K562 (cell line): ENCODE measurements around the gene PHOX2A. TPM values are rescaled to one million over a fixed set of nuclear protein-coding genes. Genes with fewer than 3 reads are reported as not detected.

Experiments
- ATAC-seq: fragments of 200-7000 bp; cut with Tn5 transposase; 3 replicates; pipeline ENCODE4 v1.9.1; 2020; ENCODE audit warnings: moderate library complexity
- BruUV-seq: library from RNA; stranded (reverse); fragments of 400-500 nt; replicated peaks from 2 replicates; lab custom pipeline; 2021; lab: Mats Ljungman, UMichigan
- CTCF ChIA-PET: fragments of 300-600 bp; formaldehyde crosslinking; extraction: SDS; loops from one replicate; lab custom pipeline; 2021; ENCODE audit warnings: low intra/inter-chr PET ratio; lab: Yijun Ruan, JAX
- POLR2A ChIA-PET: fragments of 300-600, 350-650 bp; sonication (Branson Sonifier 250); formaldehyde crosslinking; extraction: SDS; loops from one replicate; lab custom pipeline; 2021; ENCODE audit warnings: antibody characterized with exemption, inconsistent platforms; lab: Yijun Ruan, JAX
- DNase-seq, 4 experiments: peaks; one replicate each; pipeline versions ENCODE4 v3.0.0 to v3.0.0-alpha.2; 2011 to 2018; ENCODE audit warnings: low spot score in 3 of 4, mixed read lengths in 3 of 4; ENCODE audit errors: extremely low read depth in 1 of 4
- FAIRE-seq: peaks from 2 replicates; lab custom pipeline; 2011; peaks lifted over from hg19 to GRCh38; lab: Jason Lieb, UNC
- H2AFZ ChIP-seq: 2 replicates; pipeline ENCODE4 v1.6.0; 2011; ENCODE audit warnings: low read depth, low read length, control low read depth, inconsistent platforms
- H3K27ac ChIP-seq: fragments of 200-600 bp; 3 replicates; pipeline ENCODE4 v1.8.0; 2011; ENCODE audit warnings: low read depth, mild to moderate bottlenecking, control low read depth, inconsistent platforms, low read length, moderate library complexity, mixed read lengths; ENCODE audit errors: extremely low read depth
- H3K27me3 ChIP-seq, 2 experiments: fragments of 300-600 bp in 1 of 2; 2 replicates in 1 of 2; 3 replicates in 1 of 2; pipeline versions ENCODE4 v1.6.0 to v1.8.0; 2011; ENCODE audit warnings: inconsistent platforms in 2 of 2, low read length in 2 of 2, mild to moderate bottlenecking in 1 of 2, mixed read lengths in 1 of 2, moderate library complexity in 1 of 2; ENCODE audit not compliant: control insufficient read depth in 2 of 2, insufficient read depth in 2 of 2
- H3K36me3 ChIP-seq: fragments of 300-600 bp; 3 replicates; pipeline ENCODE4 v1.8.0; 2011; ENCODE audit warnings: mild to moderate bottlenecking, low read length, inconsistent platforms; ENCODE audit not compliant: control insufficient read depth, insufficient read depth
- H3K4me1 ChIP-seq, 2 experiments: fragments of 200-600 bp in 1 of 2; replicated peaks in 1 of 2; 2 replicates in 1 of 2; 3 replicates in 1 of 2; pipeline versions ENCODE4 v1.5.1 to v1.8.0; 2011; ENCODE audit warnings: inconsistent platforms in 2 of 2, low read length in 2 of 2, mild to moderate bottlenecking in 1 of 2, mixed read lengths in 1 of 2, moderate library complexity in 1 of 2; ENCODE audit not compliant: control insufficient read depth in 2 of 2, insufficient read depth in 2 of 2
- H3K4me2 ChIP-seq: 2 replicates; pipeline ENCODE4 v1.6.1; 2011; ENCODE audit warnings: low read length, control low read depth, inconsistent platforms, mixed read lengths; ENCODE audit not compliant: insufficient read depth
- H3K4me3 ChIP-seq: fragments of 200-600 bp; sonication (generic), shearing (Covaris generic); 2 replicates; pipeline ENCODE4 v1.5.1; 2016; ENCODE audit warnings: control low read depth, inconsistent platforms
- H3K79me2 ChIP-seq: fragments of 200-600 bp; 3 replicates; pipeline ENCODE4 v1.8.0; 2011; ENCODE audit warnings: low read length, inconsistent platforms; ENCODE audit not compliant: control insufficient read depth, insufficient read depth
- H3K9ac ChIP-seq, 2 experiments: 2 replicates each; pipeline versions ENCODE4 v1.6.0 to v1.6.1; 2011; ENCODE audit warnings: low read depth in 2 of 2, low read length in 2 of 2, control low read depth in 1 of 2, inconsistent platforms in 1 of 2, mild to moderate bottlenecking in 1 of 2, mixed read lengths in 1 of 2; ENCODE audit not compliant: insufficient read depth in 1 of 2
- H3K9me1 ChIP-seq: one replicate; pipeline ENCODE4 v1.6.0; 2011; ENCODE audit warnings: inconsistent platforms, mild to moderate bottlenecking, low read length, moderate library complexity; ENCODE audit not compliant: control insufficient read depth, insufficient read depth
- H3K9me3 ChIP-seq: replicated peaks from 2 replicates; pipeline ENCODE4 v1.5.1; 2011; ENCODE audit warnings: low read depth, low read length, inconsistent platforms; ENCODE audit not compliant: control insufficient read depth, insufficient read depth
- H4K20me1 ChIP-seq: replicated peaks from 2 replicates; pipeline ENCODE4 v1.6.1; 2011; ENCODE audit warnings: low read length, inconsistent platforms, mixed read lengths; ENCODE audit not compliant: control insufficient read depth, insufficient read depth
- ARHGAP35 ChIP-seq: fragments of 450-650 bp; IDR thresholded peaks from 2 replicates; pipeline ENCODE4 v1.6.1; 2018; ENCODE audit not compliant: partially characterized antibody
- CAMTA2 ChIP-seq: fragments of 250-450 bp; sonication (Bioruptor Pico); conservative IDR thresholded peaks from 2 replicates; pipeline ENCODE4 v1.5.1; 2022
- ERF ChIP-seq: fragments of 450-650 bp; formaldehyde crosslinking; IDR thresholded peaks from 2 replicates; pipeline ENCODE4 v1.4.0; 2020; ENCODE audit warnings: mild to moderate bottlenecking, mixed read lengths
- ETS2 ChIP-seq: IDR thresholded peaks from 2 replicates; pipeline ENCODE4 v1.6.1; 2016; ENCODE audit warnings: borderline replicate concordance, missing genetic modification characterization, mild to moderate bottlenecking, moderate library complexity, missing compliant biosample characterization; ENCODE audit not compliant: poor library complexity, severe bottlenecking
- HEY1 ChIP-seq: fragments of 250-450 bp; sonication (Bioruptor Pico); IDR thresholded peaks from 2 replicates; pipeline ENCODE4 v1.5.0; 2020; ENCODE audit warnings: mild to moderate bottlenecking, moderate library complexity, borderline replicate concordance
- KLF1 ChIP-seq: fragments of 450-650 bp; IDR thresholded peaks from 2 replicates; pipeline ENCODE4 v1.6.1; 2016; ENCODE audit warnings: missing genetic modification characterization, missing compliant biosample characterization
- SAFB2 ChIP-seq: fragments of 200-400 bp; formaldehyde crosslinking; IDR thresholded peaks from 2 replicates; pipeline ENCODE4 v1.6.1; 2018; ENCODE audit warnings: borderline replicate concordance, low read length, low read depth, moderate library complexity; ENCODE audit not compliant: severe bottlenecking
- SMC3 ChIP-seq: conservative IDR thresholded peaks from 2 replicates; pipeline ENCODE4 v1.6.1; 2011; ENCODE audit warnings: low read depth, low read length, improper control_type of control experiment; ENCODE audit not compliant: insufficient read depth
- TBL1XR1 ChIP-seq, 2 experiments: IDR thresholded peaks; 2 replicates each; pipeline ENCODE4 v1.6.1; 2012; ENCODE audit warnings: improper control_type of control experiment in 2 of 2, low read length in 2 of 2, mild to moderate bottlenecking in 1 of 2
- U2AF1 ChIP-seq: fragments of 200-400 bp; formaldehyde crosslinking; optimal IDR thresholded peaks from 2 replicates; pipeline ENCODE3; 2017; ENCODE audit warnings: mild to moderate bottlenecking, low read depth, low read length, moderate library complexity
- ZNF707 ChIP-seq: fragments of 250-450 bp; sonication (Bioruptor Pico); conservative IDR thresholded peaks from 2 replicates; pipeline ENCODE4 v1.8.0; 2022; ENCODE audit warnings: inconsistent platforms, mild to moderate bottlenecking, moderate library complexity
- ZNF77 ChIP-seq: fragments of 250-450 bp; sonication (Bioruptor Pico); IDR thresholded peaks from 2 replicates; pipeline ENCODE4 v1.5.0; 2020
- WGBS: fragments of 100-300 bp; shearing (Covaris generic); methylation state at CpG from one replicate; pipeline ENCODE4 v1.1.6; 2016; ENCODE audit warnings: low coverage, mixed read lengths; ENCODE audit not compliant: insufficient coverage; ENCODE audit errors: missing lambda C conversion rate; 5-methylcytosine and 5-hydroxymethylcytosine counted together
- in situ Hi-C: fragments of 300-500 bp; cut with MboI; formaldehyde crosslinking; loops from 4 replicates; pipeline ENCODE4 v1.15.0; 2018; ENCODE audit warnings: inconsistent platforms, mixed read lengths
- intact Hi-C: fragments of 100-400 bp; cut with micrococcal nuclease; formaldehyde crosslinking; loops from 2 replicates; pipeline ENCODE4 v1.14.2; 2022
- polyA plus RNA-seq, 8 experiments: library from polyadenylated mRNA; depleted of rRNA in 4 of 8; stranded (reverse) in 5 of 8; unstranded in 3 of 8; fragments of >200 nt; fragmentation: Nextera tagmentation in 2 of 8; fragmentation: Illumina TruSeq in 1 of 8; extraction: Ambion mirVana in 2 of 8; extraction: Trizol in 1 of 8; gene quantifications; 2 replicates each; pipeline versions ENCODE4 v1.2.1 to v1.2.3, GENCODE V29; 2011 to 2014; ENCODE audit warnings: inconsistent platforms in 1 of 8, missing spikeins in 1 of 8
- total RNA-seq, 7 experiments: library from RNA; depleted of rRNA in 6 of 7; stranded (reverse); fragments of >200 nt in 6 of 7; fragmentation: Illumina TruSeq in 2 of 7; extraction: Trizol in 2 of 7; gene quantifications; 2 replicates each; pipeline versions ENCODE4 v1.2.1 to v1.2.3, GENCODE V29; 2011 to 2021; ENCODE audit warnings: low replicate concordance in 1 of 7
- TF ChIP-seq, protein P1 (sequence below): fragments of 250-450 bp; sonication (Bioruptor Pico); IDR thresholded peaks from 2 replicates; pipeline ENCODE4 v1.5.1; 2021; ENCODE audit warnings: mild to moderate bottlenecking

The PHOX2A gene
- total and polyA plus RNA-seq, 9 of the 15 experiments (the other 6 are each of a cell fraction or from before 2014, with no cell fraction given) = not detected

DNA sequence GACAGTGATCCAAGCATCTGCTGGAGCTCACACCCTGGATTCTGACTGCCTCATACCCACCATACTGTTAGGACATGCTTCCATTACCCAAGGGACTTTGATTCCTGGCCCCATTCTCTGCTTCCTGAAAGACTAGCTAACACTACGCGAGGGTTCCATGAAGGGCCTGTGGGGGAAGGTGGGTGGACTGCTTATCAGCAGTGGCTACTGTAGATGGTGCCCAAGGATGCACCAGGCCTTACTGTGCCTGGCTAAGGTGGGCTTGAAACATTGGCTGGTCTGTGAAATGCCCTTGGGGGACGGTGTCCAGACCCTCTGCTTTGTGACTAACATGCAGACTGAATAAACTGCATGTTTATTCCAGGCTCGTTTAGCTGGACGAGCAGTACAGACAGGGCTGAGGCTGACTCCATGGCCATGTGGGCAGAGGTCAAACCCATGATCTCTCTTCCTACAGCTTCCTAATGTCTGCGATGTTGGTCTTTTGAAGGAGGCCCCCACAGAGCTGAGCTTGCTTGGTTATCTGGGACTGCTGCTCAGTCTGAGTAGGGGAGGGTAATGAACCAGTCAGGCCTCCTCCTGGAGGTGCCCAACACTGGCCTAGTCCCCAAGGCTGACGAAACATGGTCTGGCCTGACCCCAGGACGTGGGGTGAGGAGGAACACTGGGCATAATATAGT, 48.3 kb upstream of the PHOX2A start:
- Histone ChIP-seq H3K27me3 (no peaks in the 10 kb centered on the region), H2AFZ (no peak overlapping the region), H3K4me3 (no peak overlapping the region), H3K9me1 (no peaks in the 10 kb centered on the region), H3K4me2 (no peak overlapping the region)
- intact Hi-C loops = loop anchor here (5.0 kb wide), 1 partner anchor 140 kb away; the partner anchor contains the start of gene CLPB
- no peak for TF ChIP-seq ARHGAP35
- TF ChIP-seq TBL1XR1 (IDR thresholded peaks at IDR 0.05; ENCODE audit: low read length in 2 of 2) = no peak
- no peak for TF ChIP-seq SMC3
- TF ChIP-seq ZNF707 (CRISPR knock-in tag) = no peak
- TF ChIP-seq U2AF1 = no peak
- TF ChIP-seq, protein P1, sequence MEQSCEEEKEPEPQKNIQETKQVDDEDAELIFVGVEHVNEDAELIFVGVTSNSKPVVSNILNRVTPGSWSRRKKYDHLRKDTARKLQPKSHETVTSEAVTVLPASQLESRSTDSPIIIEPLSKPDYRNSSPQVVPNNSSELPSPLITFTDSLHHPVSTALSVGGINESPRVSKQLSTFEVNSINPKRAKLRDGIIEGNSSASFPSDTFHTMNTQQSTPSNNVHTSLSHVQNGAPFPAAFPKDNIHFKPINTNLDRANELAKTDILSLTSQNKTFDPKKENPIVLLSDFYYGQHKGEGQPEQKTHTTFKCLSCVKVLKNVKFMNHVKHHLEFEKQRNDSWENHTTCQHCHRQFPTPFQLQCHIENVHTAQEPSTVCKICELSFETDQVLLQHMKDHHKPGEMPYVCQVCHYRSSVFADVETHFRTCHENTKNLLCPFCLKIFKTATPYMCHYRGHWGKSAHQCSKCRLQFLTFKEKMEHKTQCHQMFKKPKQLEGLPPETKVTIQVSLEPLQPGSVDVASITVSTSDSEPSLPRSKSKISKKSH = no peak
- TF ChIP-seq ZNF77 (CRISPR knock-in tag) = no peak
- TF ChIP-seq HEY1 (CRISPR knock-in tag) = no peak
- TF ChIP-seq ERF = no peak
- TF ChIP-seq CAMTA2 = no peak
- no peak for TF ChIP-seq KLF1 (tag)
- TF ChIP-seq SAFB2 = no peak
- TF ChIP-seq ETS2 (tag) = no peak
- TF ChIP-seq, all 486 proteins: peak for 0
- H4K20me1 ChIP-seq = no peaks in the 10 kb centered on the region
- no peak for DNase-seq
- ChIA-PET CTCF (interaction anchor here (0.6 kb wide), 1 partner anchor 24 kb away, joined by 5 read pairs; no protein-coding TSS in a partner anchor), POLR2A (interaction anchor here (0.7 to 0.9 kb wide), 2 partner anchors 9 to 180 kb away, joined by 3 to 5 read pairs; no protein-coding TSS in a partner anchor)
- BruUV-seq = no TSS peak
- ATAC-seq = no peak; the same call in 1 of the 3 replicates
- in situ Hi-C loops = no loop called here
- H3K36me3 ChIP-seq = peaks cover 29% of the 10 kb centered on the region; the same call in 2 of the 3 replicates
- no peak overlapping the region for H3K9ac ChIP-seq
- FAIRE-seq = no peak
- H3K79me2 ChIP-seq = no peaks in the 10 kb centered on the region
- no peak overlapping the region; the same call in 2 of the 3 replicates for H3K27ac ChIP-seq
- WGBS = 56% methylated on average over 8 of the region's 8 CpGs
- H3K9me3 ChIP-seq = no peaks in the 10 kb centered on the region
- 0 out of 5 replicates have a peak, but pooled peaks cover 0 to 3% of the 10 kb centered on the region in 2 experiments for H3K4me1 ChIP-seq
